Measurements from ENCODE around the gene EFCAB9. TPM values are rescaled to one million over a fixed set of nuclear protein-coding genes. Genes with fewer than 3 reads are reported as not detected.
"Not testable (repeated sequence)": the region's sequence is repeated elsewhere in the genome, so short reads cannot be mapped to it uniquely, and the experiment has no call there.

The EFCAB9 gene
- total and polyA plus RNA-seq, 2 donors (not counting 1 experiment from before 2014, with no cell fraction given), result not detected

- H3K9ac ChIP-seq (ENCODE audit: insufficient read depth, low read length), result no peak overlapping the region
- H3K4me3 ChIP-seq (replicated peaks in 1 of 4; ENCODE audit: control extremely low read depth in 1 of 4, insufficient read depth in 1 of 4, low read depth in 3 of 4, low read length in 4 of 4), result no peak overlapping the region
- no peaks in the 10 kb centered on the region for H3K36me3 ChIP-seq (ENCODE audit: control insufficient read depth, insufficient read depth, low read length)
- no peaks in the 10 kb centered on the region for H3K9me3 ChIP-seq (ENCODE audit: control insufficient read depth, insufficient read depth, low read depth, low read length)
- no peak for TF ChIP-seq EZH2 (IDR thresholded peaks at IDR 0.05; ENCODE audit: low read length, missing control alignments)
- no peak for TF ChIP-seq CTCF (conservative IDR thresholded peaks at IDR 0.05 in 1 of 2, IDR thresholded peaks at IDR 0.05 in 1 of 2; ENCODE audit: low read depth in 1 of 2, low read length in 2 of 2)
- H3K27me3 ChIP-seq (ENCODE audit: control insufficient read depth, insufficient read depth, low read length), result no peaks in the 10 kb centered on the region
- no peak overlapping the region for H2AFZ ChIP-seq (ENCODE audit: low read length)
- DNase-seq (ENCODE audit: low read depth in 2 of 2), result no peak
- H3K79me2 ChIP-seq (ENCODE audit: control insufficient read depth, insufficient read depth, low read length), result peaks cover 6% of the 10 kb centered on the region
- no peak overlapping the region for H3K27ac ChIP-seq (ENCODE audit: insufficient read depth, low read length)
- H3K4me1 ChIP-seq (ENCODE audit: control insufficient read depth, extremely low read depth, insufficient read depth, low read length), result no peaks in the 10 kb centered on the region
- no peak overlapping the region for H3K4me2 ChIP-seq (ENCODE audit: extremely low read depth, insufficient read depth, low read length)
- H4K20me1 ChIP-seq (ENCODE audit: control insufficient read depth, extremely low read depth, insufficient read depth, low read length), result no peaks in the 10 kb centered on the region
Observed at GRCh38 chr5:172148381-172148780, 45.6 kb upstream of the EFCAB9 start.

- no peak overlapping the region for H3K9ac ChIP-seq (ENCODE audit: insufficient read depth, low read length)
- no peaks in the 10 kb centered on the region for H3K36me3 ChIP-seq (ENCODE audit: control insufficient read depth, insufficient read depth, low read length)
- TF ChIP-seq CTCF (conservative IDR thresholded peaks at IDR 0.05 in 1 of 2, IDR thresholded peaks at IDR 0.05 in 1 of 2; ENCODE audit: low read depth in 1 of 2, low read length in 2 of 2), result no peak
- TF ChIP-seq EZH2 (IDR thresholded peaks at IDR 0.05; ENCODE audit: low read length, missing control alignments), result no peak
- H3K4me1 ChIP-seq (ENCODE audit: control insufficient read depth, extremely low read depth, insufficient read depth, low read length), result no peaks in the 10 kb centered on the region
- no peaks in the 10 kb centered on the region for H4K20me1 ChIP-seq (ENCODE audit: control insufficient read depth, extremely low read depth, insufficient read depth, low read length)
- no peak overlapping the region for H3K4me3 ChIP-seq (replicated peaks in 1 of 4; ENCODE audit: control extremely low read depth in 1 of 4, insufficient read depth in 1 of 4, low read depth in 3 of 4, low read length in 4 of 4)
- no peaks in the 10 kb centered on the region for H3K27me3 ChIP-seq (ENCODE audit: control insufficient read depth, insufficient read depth, low read length)
- peaks cover 3% of the 10 kb centered on the region for H3K79me2 ChIP-seq (ENCODE audit: control insufficient read depth, insufficient read depth, low read length)
- DNase-seq (ENCODE audit: low read depth in 2 of 2), result peak; percentile 43 to 82
- no peak overlapping the region for H3K27ac ChIP-seq (ENCODE audit: insufficient read depth, low read length)
- H3K9me3 ChIP-seq (ENCODE audit: control insufficient read depth, insufficient read depth, low read depth, low read length), result no peaks in the 10 kb centered on the region
- no peak overlapping the region for H2AFZ ChIP-seq (ENCODE audit: low read length)
- no peak overlapping the region for H3K4me2 ChIP-seq (ENCODE audit: extremely low read depth, insufficient read depth, low read length)
Observed at GRCh38 chr5:172149073-172149472, 44.9 kb upstream of the EFCAB9 start.

GRCh38 chr5:172149481-172149880 lies 44.5 kb upstream of the EFCAB9 start:
- not testable (repeated sequence) for DNase-seq (ENCODE audit: low read depth in 2 of 2); H3K4me3 ChIP-seq (replicated peaks in 1 of 4; ENCODE audit: control extremely low read depth in 1 of 4, insufficient read depth in 1 of 4, low read depth in 3 of 4, low read length in 4 of 4); H3K4me1 ChIP-seq (ENCODE audit: control insufficient read depth, extremely low read depth, insufficient read depth, low read length); H3K27me3 ChIP-seq (ENCODE audit: control insufficient read depth, insufficient read depth, low read length); H3K36me3 ChIP-seq (ENCODE audit: control insufficient read depth, insufficient read depth, low read length); H3K9ac ChIP-seq (ENCODE audit: insufficient read depth, low read length); H4K20me1 ChIP-seq (ENCODE audit: control insufficient read depth, extremely low read depth, insufficient read depth, low read length); H3K9me3 ChIP-seq (ENCODE audit: control insufficient read depth, insufficient read depth, low read depth, low read length); H3K27ac ChIP-seq (ENCODE audit: insufficient read depth, low read length); H3K4me2 ChIP-seq (ENCODE audit: extremely low read depth, insufficient read depth, low read length); H3K79me2 ChIP-seq (ENCODE audit: control insufficient read depth, insufficient read depth, low read length); H2AFZ ChIP-seq (ENCODE audit: low read length)
